GM20000 (cell line): Measurements from ENCODE around the gene LEO1.

ENCODE experiments used
- DNase-seq: peaks from one replicate; pipeline ENCODE4 v3.0.0; 2012; ENCODE audit warnings: low spot score
- TF ChIP-seq, protein P1 (sequence below): IDR thresholded peaks from 2 replicates; pipeline ENCODE4 v1.5.1; 2012; ENCODE audit warnings: mild to moderate bottlenecking, control low read depth; ENCODE audit errors: extremely low read depth, missing control alignments

Gene LEO1

DNA sequence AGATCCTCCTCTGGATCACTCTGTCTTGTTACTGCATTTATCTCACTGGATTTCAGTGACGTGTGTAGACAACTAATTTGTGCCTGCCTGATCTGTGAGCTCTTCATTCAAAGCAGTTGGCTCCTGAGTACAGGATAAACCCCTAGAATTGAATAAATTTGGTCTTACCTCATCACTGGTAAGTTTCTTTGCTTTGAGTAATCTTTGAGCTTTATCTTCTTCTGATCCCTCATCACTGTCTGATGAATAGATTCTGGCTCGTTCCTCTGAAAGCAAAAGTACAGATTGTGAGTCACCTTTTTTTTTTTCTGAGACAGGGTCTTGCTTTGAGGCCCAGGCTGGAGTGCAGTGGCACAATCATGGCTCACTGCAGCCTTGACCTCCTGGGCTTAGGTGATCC lies 24.5 kb downstream of the LEO1 start:
- TF ChIP-seq, protein P1, sequence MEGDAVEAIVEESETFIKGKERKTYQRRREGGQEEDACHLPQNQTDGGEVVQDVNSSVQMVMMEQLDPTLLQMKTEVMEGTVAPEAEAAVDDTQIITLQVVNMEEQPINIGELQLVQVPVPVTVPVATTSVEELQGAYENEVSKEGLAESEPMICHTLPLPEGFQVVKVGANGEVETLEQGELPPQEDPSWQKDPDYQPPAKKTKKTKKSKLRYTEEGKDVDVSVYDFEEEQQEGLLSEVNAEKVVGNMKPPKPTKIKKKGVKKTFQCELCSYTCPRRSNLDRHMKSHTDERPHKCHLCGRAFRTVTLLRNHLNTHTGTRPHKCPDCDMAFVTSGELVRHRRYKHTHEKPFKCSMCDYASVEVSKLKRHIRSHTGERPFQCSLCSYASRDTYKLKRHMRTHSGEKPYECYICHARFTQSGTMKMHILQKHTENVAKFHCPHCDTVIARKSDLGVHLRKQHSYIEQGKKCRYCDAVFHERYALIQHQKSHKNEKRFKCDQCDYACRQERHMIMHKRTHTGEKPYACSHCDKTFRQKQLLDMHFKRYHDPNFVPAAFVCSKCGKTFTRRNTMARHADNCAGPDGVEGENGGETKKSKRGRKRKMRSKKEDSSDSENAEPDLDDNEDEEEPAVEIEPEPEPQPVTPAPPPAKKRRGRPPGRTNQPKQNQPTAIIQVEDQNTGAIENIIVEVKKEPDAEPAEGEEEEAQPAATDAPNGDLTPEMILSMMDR, result no peak
- DNase-seq, result no peak

DNA sequence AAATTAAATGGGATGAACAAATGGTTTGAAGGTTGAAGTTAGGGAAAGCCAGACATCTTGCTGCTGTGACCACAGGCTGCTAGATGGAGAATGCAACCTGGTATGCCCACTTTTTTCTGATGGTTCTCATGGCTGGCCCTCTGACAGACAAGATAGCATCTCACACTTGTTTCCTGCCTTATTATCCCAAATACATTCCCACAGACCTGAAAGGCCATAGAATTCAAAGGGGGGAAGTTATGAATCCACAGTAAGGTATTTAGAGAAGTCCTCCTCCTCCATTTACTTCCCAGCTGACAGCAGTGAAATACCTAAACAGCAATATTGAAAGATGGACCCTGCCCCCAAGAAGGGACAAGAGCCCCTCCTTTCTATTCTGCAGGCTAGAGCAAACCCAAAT lies 32.4 kb downstream of the LEO1 start:
- DNase-seq, result no peak
- TF ChIP-seq, protein P1, result no peak

DNA sequence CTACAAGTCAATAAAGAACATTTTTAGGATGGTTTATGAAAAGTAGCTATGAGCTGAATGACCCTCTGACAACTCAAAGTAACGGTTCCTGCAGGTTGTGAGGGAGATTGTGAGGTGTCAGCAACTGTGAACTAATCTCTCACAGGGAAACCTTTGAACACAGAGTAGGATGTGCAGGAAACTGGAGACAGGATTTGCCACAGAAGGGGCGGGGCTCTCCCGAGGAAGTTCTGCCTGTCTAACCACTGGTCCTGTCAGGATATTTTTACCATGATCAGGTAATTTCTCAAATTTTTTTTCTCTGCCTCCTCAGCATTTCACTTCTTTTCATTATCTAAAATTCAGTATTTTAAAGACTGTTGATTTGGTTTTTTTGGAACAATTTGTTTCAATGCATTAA lies 33.3 kb downstream of the LEO1 start:
- TF ChIP-seq, protein P1, result no peak

DNA sequence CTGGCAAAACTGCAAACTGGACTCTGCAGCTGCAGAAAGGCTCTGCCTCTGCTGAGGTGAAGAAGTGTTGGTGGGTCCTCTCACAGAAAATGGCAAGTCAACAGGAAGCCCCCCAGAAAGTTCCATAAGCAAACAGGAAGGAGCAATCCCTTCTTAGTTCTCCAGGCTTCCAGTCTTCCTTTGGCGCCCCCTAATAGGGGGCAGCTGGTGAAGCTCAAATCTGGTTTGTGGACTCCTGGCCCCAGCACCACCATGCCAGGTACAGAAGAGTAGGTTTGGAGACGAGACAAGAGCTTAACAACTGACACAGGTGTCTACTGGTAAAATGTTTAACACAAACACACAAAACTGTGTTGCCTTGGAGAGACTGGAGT lies 35.5 kb downstream of the LEO1 start:
- TF ChIP-seq, protein P1, result no peak
- no peak for DNase-seq

More for the DNA sequence above, 33.3 kb downstream of the LEO1 start:
- no peak for DNase-seq

DNA sequence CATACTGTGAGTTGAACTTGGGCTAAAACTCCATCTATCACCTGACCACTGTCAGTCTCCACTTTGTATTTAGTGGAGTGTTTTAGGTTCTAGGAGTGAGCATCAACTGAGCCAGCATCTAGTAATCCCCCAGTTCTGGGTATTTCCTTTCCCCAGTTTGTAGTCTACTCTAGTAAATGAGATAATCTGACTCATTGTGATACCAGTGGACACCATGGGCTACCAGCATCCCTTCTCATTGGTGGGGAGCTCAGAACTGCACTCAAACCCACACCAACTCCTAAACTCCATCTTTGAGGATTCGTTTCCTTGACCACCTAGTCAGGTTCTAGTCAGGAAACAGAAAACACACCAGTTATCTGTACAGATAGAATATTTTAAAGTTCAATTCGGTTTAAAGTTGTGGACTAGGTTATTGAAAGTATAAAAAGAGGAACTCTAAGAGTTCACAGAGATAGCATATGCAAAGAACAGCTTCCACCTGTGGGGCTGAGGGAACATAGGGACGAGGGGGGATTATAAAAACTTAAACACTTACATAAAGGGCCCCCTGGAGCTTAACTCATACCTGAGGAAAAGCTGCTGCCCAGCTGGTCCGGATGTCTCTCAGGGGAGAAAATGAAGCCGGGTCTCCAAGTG lies 36.0 kb downstream of the LEO1 start:
- TF ChIP-seq, protein P1, result no peak
- DNase-seq, result peak; percentile 70

DNA sequence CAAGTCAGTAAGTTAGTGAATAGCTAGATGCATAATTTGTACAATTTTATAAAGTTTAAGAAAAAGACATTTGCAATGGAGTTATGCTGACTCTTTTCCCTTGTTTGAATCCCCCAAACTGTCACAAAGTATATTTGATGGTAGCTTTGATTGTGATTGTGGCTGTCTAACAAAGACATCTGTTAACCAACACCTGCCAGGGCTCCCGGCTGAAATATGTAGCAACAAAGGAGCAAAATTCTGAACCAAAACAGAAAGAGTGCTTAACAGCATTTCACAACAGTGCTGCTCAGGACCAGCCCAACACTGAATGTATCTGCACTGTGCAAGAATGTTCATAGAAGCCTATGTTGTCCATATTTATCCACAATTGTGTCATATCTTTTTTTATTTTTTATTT lies 39.4 kb downstream of the LEO1 start:
- TF ChIP-seq, protein P1, result no peak
- no peak for DNase-seq

DNA sequence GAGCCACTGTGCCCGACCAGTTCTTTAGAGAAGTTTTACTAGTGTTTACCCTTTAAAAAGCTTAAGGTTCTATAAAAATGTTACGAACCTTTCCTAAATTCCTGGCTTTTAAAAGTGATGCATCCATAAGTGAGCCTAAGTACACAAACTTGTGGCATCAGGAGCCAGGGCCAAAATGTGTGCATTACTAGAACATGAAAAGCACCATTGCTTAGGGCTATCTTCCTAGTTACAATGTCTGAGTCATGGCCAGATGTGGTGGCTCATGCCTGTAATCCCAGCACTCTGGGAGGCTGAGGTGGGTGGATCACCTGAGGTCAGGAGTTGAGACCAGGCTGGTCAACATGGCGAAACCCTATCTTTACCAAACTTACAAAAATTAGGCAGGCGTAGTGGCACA lies 39.9 kb downstream of the LEO1 start:
- TF ChIP-seq, protein P1, result no peak
- no peak for DNase-seq
